ENCODE data around the gene SLC9A9.

DNA sequence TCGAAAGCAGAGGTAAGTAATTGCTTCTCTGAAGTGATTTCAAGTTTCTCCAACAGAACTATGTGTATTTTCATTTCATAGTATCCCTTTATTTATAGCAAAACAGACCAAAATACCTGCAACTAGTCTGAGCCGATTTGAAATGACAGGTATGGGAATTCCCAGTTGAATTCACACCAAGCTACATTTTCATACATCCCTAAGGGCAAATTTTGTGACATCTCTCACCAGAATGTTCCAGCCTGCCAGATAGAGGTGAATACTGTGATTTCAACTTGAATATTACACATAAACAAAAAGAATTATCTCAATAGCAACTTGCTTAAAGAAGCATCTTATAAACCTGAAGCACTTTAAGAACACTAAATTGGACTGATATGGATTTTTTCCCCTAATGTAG, 235.7 kb downstream of the SLC9A9 start:
- TF ChIP-seq POLR2A (IDR thresholded peaks at IDR 0.05), result no peak
- TF ChIP-seq, protein P1, sequence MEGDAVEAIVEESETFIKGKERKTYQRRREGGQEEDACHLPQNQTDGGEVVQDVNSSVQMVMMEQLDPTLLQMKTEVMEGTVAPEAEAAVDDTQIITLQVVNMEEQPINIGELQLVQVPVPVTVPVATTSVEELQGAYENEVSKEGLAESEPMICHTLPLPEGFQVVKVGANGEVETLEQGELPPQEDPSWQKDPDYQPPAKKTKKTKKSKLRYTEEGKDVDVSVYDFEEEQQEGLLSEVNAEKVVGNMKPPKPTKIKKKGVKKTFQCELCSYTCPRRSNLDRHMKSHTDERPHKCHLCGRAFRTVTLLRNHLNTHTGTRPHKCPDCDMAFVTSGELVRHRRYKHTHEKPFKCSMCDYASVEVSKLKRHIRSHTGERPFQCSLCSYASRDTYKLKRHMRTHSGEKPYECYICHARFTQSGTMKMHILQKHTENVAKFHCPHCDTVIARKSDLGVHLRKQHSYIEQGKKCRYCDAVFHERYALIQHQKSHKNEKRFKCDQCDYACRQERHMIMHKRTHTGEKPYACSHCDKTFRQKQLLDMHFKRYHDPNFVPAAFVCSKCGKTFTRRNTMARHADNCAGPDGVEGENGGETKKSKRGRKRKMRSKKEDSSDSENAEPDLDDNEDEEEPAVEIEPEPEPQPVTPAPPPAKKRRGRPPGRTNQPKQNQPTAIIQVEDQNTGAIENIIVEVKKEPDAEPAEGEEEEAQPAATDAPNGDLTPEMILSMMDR (IDR thresholded peaks at IDR 0.05), result no peak
- no peak for TF ChIP-seq POLR2AphosphoS5 (IDR thresholded peaks at IDR 0.05)

Data from prostate gland (tissue), 2 donors.